ENCODE measurements around the gene CCDC88C.

- no peak for TF ChIP-seq CTCF (IDR thresholded peaks at IDR 0.05; ENCODE audit: borderline replicate concordance, extremely low read depth, low read length, poor library complexity, severe bottlenecking)
- no peak for TF ChIP-seq EZH2 (IDR thresholded peaks at IDR 0.05; ENCODE audit: borderline replicate concordance, low read depth, low read length, severe bottlenecking)
Measured at GRCh38 chr14:91464615-91465205, 47.1 kb upstream of the CCDC88C start.

Data from DND-41 (cell line).